ENCODE measurements around the gene FOXJ3. TPM values are rescaled to one million over a fixed set of nuclear protein-coding genes. Genes with fewer than 3 reads are reported as not detected.

The FOXJ3 gene
- total RNA-seq, 2 donors from 2014 or later = 67.3 to 79.4 TPM

DNA sequence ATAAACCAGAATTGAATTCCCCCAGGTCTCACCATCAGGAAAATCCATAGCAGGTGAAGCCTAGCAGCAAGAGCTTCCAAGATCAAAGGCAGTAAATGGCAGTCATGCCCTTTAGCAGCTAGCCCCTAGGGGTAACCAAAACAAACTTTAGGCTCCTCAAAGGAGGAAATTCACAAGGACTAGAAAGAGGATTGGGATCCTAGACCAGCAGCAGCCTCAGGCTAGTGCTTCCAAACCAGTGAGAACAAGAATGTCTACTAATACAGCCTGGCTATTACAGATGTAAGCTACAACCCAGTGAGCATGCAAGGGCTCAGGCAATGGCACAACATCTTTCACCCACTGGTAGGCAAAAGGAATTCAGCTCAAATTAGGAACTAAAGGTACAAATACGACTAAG is 34.4 kb upstream of the FOXJ3 start:
- TF ChIP-seq, protein P1, sequence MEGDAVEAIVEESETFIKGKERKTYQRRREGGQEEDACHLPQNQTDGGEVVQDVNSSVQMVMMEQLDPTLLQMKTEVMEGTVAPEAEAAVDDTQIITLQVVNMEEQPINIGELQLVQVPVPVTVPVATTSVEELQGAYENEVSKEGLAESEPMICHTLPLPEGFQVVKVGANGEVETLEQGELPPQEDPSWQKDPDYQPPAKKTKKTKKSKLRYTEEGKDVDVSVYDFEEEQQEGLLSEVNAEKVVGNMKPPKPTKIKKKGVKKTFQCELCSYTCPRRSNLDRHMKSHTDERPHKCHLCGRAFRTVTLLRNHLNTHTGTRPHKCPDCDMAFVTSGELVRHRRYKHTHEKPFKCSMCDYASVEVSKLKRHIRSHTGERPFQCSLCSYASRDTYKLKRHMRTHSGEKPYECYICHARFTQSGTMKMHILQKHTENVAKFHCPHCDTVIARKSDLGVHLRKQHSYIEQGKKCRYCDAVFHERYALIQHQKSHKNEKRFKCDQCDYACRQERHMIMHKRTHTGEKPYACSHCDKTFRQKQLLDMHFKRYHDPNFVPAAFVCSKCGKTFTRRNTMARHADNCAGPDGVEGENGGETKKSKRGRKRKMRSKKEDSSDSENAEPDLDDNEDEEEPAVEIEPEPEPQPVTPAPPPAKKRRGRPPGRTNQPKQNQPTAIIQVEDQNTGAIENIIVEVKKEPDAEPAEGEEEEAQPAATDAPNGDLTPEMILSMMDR (conservative IDR thresholded peaks at IDR 0.05) = no peak
- Mint-ChIP-seq H3K4me3 (no peak overlapping the region), H3K4me1 (no peaks in the 10 kb centered on the region), H3K27ac (no peak overlapping the region), H3K27me3 (ENCODE audit: insufficient read depth) (peaks cover 21% of the 10 kb centered on the region), H3K36me3 (ENCODE audit: low read depth) (no peaks in the 10 kb centered on the region), H3K9me3 (no peaks in the 10 kb centered on the region)
- Histone ChIP-seq H3K27ac (ENCODE audit: low read depth, low read length) (no peak overlapping the region), H3K4me1 (ENCODE audit: control insufficient read depth, insufficient read depth, low read length) (no peaks in the 10 kb centered on the region), H3K9ac (ENCODE audit: extremely low read depth, low read length, poor library complexity, severe bottlenecking) (no peak overlapping the region), H3K36me3 (ENCODE audit: control insufficient read depth, insufficient read depth, low read length) (no peaks in the 10 kb centered on the region), H3K4me3 (ENCODE audit: low read length) (no peak overlapping the region), H3K27me3 (ENCODE audit: control insufficient read depth, insufficient read depth, low read length, poor library complexity, severe bottlenecking) (peaks cover 12% of the 10 kb centered on the region), H3K9me3 (ENCODE audit: control insufficient read depth, low read length) (no peaks in the 10 kb centered on the region)
- no peak for DNase-seq
- WGBS, 2 experiments (ENCODE audit: insufficient coverage in 1 of 2, insufficient read length in 1 of 2) = 83 to 89% methylated on average over 1 of the region's 1 CpG

DNA sequence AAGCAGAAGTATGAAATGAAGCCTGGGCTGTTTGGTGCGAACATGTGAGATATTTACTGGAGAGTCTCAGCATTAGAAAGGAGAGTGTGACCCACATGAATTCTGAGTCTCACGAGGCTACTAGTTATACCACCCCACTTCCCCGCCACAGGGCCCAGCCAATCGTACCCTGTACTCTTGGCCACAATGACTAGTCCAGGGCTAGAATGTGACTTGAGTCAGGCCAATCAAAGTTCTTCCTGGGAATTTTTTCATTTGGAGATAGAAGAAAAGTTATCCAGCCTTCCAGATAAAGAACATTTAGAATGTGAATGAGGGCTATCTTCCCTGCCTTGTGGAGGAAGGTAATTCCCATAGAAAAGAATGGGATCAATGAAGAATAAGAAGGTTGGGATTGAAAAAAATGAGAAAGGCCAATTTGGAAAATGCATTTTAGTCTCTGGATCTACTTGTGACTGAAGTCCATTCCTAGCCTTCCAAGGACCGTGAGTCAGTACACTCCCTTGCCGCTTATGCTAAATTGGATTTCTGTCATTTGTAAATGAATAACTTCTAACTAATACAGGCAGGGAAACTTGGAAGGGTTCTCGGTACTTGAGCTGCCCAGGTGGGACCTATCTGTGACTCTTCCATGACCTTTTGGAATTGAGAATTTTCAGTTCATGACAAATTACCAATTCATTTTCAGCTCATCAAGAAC is 33.2 kb upstream of the FOXJ3 start:
- H3K4me3 ChIP-seq (ENCODE audit: low read length) = no peak overlapping the region
- H3K27me3 ChIP-seq (ENCODE audit: control insufficient read depth, insufficient read depth, low read length, poor library complexity, severe bottlenecking) = peaks cover 12% of the 10 kb centered on the region
- no peaks in the 10 kb centered on the region for H3K36me3 ChIP-seq (ENCODE audit: control insufficient read depth, insufficient read depth, low read length)
- no peaks in the 10 kb centered on the region for H3K9me3 Mint-ChIP-seq
- no peak overlapping the region for H3K27ac Mint-ChIP-seq
- peaks cover 21% of the 10 kb centered on the region for H3K27me3 Mint-ChIP-seq (ENCODE audit: insufficient read depth)
- no peak overlapping the region for H3K27ac ChIP-seq (ENCODE audit: low read depth, low read length)
- DNase-seq = no peak
- WGBS, 2 experiments (ENCODE audit: insufficient coverage in 1 of 2, insufficient read length in 1 of 2) = 83 to 86% methylated on average over 4 to 7 of the region's 7 CpGs
- no peaks in the 10 kb centered on the region for H3K9me3 ChIP-seq (ENCODE audit: control insufficient read depth, low read length)
- no peaks in the 10 kb centered on the region for H3K36me3 Mint-ChIP-seq (ENCODE audit: low read depth)
- no peak overlapping the region for H3K9ac ChIP-seq (ENCODE audit: extremely low read depth, low read length, poor library complexity, severe bottlenecking)
- TF ChIP-seq, protein P1 (conservative IDR thresholded peaks at IDR 0.05) = no peak
- no peak overlapping the region for H3K4me3 Mint-ChIP-seq
- H3K4me1 ChIP-seq (ENCODE audit: control insufficient read depth, insufficient read depth, low read length) = no peaks in the 10 kb centered on the region
- no peaks in the 10 kb centered on the region for H3K4me1 Mint-ChIP-seq

DNA sequence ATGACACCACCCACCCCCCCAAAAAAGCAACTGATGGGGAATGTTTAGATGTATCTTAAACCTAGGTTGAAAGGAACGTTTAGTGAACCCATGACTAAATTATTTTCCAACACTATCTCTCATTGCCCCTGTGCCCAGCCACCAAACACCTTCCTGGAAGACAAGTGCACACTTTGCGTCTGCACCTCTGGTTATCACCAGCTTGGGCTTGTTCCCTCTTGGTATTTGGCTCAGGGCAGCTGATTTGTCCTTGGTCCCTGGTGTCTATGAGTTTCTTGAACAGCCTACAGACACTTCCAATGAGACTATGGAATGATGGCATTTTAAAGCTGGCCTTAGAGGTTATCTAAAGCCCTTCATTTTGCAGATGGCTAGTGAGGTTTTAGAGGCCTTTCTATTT is 30.1 kb upstream of the FOXJ3 start:
- Histone ChIP-seq H3K27me3 (ENCODE audit: control insufficient read depth, insufficient read depth, low read length, poor library complexity, severe bottlenecking) (peaks cover 13% of the 10 kb centered on the region), H3K9ac (ENCODE audit: extremely low read depth, low read length, poor library complexity, severe bottlenecking) (no peak overlapping the region), H3K36me3 (ENCODE audit: control insufficient read depth, insufficient read depth, low read length) (no peaks in the 10 kb centered on the region), H3K4me3 (ENCODE audit: low read length) (no peak overlapping the region), H3K9me3 (ENCODE audit: control insufficient read depth, low read length) (no peaks in the 10 kb centered on the region), H3K4me1 (ENCODE audit: control insufficient read depth, insufficient read depth, low read length) (no peaks in the 10 kb centered on the region), H3K27ac (ENCODE audit: low read depth, low read length) (no peak overlapping the region)
- H3K4me1 Mint-ChIP-seq = no peaks in the 10 kb centered on the region
- H3K27ac Mint-ChIP-seq = no peak overlapping the region
- no peak for DNase-seq
- TF ChIP-seq, protein P1 (conservative IDR thresholded peaks at IDR 0.05) = no peak
- peaks cover 10% of the 10 kb centered on the region for H3K27me3 Mint-ChIP-seq (ENCODE audit: insufficient read depth)
- no peak overlapping the region for H3K4me3 Mint-ChIP-seq
- 86 to 89% methylated on average over 2 of the region's 2 CpGs for WGBS, 2 experiments (ENCODE audit: insufficient coverage in 1 of 2, insufficient read length in 1 of 2)
- H3K9me3 Mint-ChIP-seq = no peaks in the 10 kb centered on the region
- H3K36me3 Mint-ChIP-seq (ENCODE audit: low read depth) = no peaks in the 10 kb centered on the region

Data from endodermal cell (in vitro differentiated cells).